ENCODE data around the gene TAAR8.
"Not testable (repeated sequence)": the region's sequence is repeated elsewhere in the genome, so short reads cannot be mapped to it uniquely, and the experiment has no call there.

Gene TAAR8

DNA sequence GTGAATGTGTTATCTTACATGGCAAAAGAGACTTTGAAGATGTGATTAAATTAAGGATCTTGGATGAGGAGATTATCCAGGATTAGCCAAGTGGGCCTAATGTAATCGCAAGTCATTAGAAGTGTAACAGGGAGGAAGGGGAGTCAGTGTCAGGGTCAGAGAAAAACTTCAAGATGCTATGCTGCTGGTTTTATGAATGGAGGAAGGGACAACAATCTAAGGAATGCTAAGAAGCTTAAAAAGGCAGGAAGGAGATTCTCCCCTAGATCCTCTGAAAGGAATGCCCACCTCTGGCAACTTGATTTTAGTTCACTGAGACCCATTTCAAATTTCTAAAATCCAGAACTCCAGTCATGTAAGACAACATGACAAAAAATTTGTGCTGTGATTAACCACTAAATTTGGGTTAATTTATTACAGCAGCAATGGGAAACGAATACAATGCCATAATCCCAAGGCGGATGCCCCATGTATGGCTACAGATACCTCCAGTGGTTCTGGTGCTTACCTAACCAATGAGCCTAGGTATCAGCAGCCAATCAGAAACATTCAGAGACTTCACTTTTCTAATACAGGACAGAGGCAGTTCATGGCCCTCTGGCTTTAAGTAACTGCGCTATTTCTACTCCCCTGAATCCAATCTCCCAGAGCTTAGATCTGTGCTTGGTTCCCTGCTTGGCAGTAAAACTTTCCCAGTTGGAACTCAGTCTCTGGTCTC lies 3.6 kb upstream of the TAAR8 start:
- no peak for DNase-seq

DNA sequence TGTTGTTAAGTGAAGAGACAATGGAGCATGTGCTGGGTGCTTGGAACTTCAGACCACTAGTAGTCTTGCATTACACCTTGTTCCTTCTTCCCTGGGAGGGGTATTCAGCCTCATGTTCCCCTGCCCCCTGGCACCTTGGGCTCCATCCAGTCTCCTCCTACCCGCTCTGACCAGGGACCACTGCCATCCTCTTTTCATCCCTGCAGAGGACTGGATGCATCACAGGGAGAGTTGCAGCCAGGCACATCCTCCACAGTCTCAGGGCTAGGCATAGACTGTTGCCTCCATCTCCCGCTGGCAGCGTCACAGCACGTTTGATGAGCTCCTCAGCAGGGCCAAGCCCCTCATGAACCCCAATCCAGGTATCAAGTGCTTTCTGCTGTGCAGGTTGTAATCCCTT lies 1.3 kb upstream of the TAAR8 start:
- DNase-seq = no peak

DNA sequence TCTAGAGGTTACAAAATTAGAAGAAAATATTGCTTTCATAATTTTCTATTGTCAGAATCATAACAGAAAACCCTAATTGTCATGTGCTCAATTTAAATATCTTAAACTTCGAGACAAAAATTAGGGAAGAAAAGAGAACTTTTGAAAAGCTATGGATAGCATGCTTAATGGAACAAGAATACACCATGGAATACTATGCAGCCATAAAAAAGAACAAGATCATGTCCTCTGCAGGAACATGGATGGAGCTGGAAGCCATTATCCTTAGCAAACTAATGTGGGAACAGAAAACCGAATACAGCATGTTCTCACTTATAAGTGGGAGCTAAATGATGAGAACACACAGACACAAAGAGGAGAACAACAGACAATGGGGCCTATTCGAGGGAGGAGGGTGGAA lies 7.6 kb downstream of the TAAR8 start:
- DNase-seq = not testable (repeated sequence)

DNA sequence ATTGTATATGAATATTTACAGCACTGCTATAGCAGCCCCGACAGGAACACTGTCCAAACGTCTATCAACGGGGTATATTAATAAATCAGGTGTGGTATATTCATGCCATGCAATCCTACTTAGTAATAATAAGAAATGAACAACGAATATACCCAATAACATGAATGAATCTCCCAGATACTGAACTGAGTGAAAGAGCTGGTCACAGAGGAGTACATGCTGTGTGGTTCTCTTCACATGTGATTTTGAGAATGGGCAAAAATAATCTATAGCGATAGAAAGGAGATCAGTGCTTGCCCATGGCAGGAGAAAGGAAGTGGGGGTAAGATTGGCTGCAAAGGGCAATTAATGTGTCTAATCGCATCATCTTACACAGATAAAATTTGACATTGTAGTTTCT lies 13.9 kb downstream of the TAAR8 start:
- no peak for DNase-seq

DNA sequence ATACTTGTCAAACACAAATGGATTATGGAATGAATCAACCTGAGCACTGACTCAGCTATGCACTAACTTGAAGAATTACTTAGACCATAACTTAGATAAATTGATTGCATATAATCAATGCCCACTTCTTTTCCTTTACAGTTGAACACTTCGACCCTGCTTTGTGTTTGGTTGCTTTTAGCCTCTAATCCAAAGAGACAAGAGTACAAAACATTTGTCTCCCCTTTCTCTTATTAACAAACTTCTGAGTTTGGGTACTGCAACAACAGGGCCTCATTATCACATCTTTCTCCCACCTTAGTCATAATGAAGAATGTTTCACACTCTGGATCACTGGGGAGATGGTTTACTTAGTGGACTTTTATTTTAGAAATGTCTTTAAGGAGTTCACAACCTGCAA lies 15.1 kb downstream of the TAAR8 start:
- no peak for DNase-seq

DNA sequence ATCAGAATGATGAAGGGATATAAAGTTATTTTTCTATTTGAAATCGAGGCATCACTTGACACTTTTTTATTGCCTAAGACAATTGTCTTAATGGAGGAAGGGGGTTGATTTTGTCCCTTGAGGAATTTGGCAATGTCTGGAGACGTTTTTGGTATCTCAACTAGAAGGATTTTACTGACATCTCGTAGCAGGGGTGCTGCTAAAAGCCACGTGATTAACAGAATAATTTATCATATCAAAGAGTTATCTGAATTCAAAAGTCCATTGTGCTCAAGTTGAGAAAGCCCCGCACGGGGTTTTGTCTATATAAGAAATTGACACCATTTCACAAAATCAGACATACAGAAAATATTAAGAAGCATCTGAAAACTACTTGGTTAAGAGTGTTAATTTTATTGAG lies 16.1 kb downstream of the TAAR8 start:
- no peak for DNase-seq

DNA sequence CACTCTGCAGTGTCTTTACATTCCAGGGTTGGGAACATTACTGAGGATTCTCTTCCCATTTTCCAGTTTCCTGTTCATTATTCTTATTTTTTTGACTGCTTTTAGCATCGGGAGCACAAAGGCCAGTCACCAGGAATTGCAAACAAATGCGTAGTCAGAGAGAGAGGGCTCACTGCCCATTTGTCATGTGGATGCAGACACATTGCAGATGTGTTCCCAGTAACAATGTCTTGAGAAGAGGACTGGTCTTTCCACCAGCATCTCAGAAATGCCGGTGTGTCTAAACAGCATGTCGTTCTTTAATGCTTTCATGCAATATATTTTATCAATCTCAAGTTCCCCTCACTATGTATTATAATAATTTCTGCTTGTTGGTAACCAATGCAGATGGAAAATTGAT lies 16.7 kb downstream of the TAAR8 start:
- DNase-seq = no peak

DNA sequence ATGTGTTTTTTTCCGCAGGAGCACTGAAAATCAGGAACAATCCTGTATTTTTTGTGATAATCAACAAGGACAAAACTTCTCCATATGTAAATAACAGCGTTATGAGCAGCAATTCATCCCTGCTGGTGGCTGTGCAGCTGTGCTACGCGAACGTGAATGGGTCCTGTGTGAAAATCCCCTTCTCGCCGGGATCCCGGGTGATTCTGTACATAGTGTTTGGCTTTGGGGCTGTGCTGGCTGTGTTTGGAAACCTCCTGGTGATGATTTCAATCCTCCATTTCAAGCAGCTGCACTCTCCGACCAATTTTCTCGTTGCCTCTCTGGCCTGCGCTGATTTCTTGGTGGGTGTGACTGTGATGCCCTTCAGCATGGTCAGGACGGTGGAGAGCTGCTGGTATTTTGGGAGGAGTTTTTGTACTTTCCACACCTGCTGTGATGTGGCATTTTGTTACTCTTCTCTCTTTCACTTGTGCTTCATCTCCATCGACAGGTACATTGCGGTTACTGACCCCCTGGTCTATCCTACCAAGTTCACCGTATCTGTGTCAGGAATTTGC lies 17.8 kb downstream of the TAAR8 start, which contains the start of gene TAAR6:
TSS of gene TAAR6 (plus strand) at position 102 of the 557 bp plus-strand sequence. CDS start at position 102, 0 bp downstream.
- DNase-seq = no peak

DNA sequence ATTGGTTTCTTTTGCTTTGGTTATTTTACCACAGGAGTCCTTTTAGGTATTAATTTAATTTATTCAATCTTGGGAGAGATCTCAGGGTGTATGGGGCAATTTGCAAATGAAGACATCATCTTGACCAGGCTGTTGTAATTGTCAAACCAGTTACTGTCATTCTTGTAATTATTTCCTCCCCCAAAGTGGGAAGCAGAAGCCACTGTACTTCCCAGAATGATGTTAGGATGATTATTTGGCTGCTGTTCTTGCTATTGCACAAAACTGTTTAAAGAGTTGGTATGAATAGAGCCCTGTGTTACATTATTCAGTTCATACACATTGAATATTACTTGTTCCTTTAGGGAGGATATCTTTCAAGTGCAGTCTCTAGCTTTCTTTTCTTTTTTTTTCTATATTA lies 19.3 kb downstream of the TAAR8 start:
- DNase-seq = no peak

DNA sequence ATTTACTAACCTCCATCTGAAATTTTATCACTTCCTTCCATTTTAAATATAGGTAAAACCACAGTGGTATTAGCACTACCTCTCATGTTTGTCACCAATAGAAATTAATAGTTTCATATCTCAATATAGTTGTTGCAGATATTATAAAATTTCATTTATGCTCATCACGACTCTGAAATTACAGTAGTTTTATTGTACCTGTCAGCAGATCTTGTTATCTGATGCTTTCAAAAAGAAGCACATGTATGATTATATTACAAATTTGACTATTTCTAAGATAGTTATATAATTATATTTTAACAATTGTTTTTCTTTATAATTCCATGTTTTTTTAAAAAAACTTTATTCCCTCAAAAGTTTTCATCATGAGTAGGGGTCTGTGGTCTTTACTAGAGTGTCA lies 32.2 kb downstream of the TAAR8 start:
- DNase-seq = no peak

DNA sequence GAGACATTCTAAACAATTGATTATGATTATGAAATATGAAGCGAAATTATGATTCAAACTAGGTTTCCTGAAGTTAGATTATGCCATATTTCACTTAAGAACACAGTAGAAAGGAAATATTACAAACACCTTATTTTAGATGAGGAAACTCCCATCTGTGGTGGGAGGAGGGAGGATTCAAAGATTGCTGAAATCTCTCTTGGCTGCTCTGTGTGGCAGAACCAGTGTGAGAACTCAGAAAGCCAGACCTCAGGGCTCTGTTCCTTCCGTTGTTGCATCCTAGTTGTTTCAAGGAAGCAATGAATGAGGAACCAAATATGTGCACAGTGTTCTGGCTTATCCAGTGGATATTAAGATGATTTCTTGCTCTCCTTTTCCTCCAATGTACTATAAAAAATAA lies 35.0 kb downstream of the TAAR8 start:
- no peak for DNase-seq

DNA sequence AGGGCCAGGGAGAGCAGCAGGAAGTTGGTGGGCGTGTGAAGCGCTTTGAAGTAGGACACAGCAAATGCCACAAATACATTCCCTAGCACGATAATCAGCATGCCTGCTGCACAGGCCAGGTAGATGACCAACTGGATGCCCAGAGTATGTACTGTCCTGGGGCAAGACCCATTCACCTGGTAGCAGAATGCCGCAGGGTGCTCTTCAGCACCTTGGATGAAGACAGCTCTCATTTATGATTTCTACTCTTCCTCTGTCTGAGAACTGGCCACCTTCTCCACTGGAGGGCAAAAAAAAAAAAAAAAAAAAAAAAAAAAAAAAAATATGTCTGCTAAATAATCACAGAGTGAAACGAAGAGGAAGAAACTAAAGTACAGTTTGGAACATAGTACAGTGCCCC lies 37.0 kb downstream of the TAAR8 start, which contains the start of gene TAAR5:
TSS of gene TAAR5 (minus strand) at position 288 of the 400 bp plus-strand sequence. CDS start at position 233, 55 bp downstream.
- DNase-seq = no peak

DNA sequence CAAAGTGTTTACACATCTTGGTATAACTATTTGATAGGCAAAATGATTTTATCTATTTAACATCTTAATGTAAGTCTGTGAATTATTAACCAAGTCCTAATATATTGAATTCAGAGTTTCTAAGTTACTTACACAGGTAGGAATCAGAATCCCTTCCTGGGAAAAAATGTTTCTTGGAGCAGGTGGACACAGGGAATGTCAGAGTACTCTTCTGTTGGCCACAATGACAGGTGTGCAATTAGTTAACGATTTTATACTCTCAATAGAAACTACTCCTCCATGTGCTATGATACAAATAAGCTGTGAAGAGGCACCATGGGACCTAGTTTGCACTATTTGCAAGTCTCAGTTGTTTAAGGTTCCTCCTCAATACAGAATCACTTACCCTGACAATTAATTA lies 37.9 kb downstream of the TAAR8 start:
- no peak for DNase-seq

DNA sequence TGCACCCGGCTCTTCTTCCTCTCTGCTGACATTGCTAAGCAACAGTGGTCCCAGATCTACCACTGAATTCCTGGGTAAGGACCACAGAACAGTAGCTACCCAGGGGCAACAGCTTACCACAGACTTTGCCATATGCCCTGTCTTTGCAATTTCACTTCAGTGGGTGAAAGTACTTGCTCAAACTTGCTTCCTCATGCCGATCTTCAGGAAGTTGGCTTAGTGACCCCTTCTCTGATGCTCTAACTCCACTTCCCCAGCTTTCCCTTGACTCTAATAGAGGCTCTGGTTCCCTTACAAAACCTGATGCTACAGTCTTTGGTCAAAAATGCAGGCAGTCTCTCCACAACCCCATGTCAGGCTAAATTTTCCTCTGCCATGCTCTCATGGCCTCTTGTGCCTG lies 40.4 kb downstream of the TAAR8 start:
- no peak for DNase-seq

DNA sequence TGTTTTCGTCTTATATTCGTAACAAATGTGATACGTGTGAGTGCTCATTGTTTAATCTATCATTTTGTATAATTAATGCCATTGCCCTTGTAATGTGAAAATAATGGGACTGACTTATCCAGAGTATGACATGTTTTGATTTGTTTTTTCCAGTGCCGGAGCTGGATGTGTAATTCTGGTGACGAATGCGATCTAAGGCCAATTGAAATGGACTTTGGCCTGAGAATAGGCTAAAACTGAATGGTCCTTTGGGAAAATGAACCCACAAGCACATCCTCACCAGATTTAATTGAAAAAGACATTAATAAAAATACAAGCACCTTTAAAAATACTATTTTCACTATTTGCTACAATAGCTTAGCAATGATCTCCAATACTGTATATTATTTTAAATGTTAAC lies 43.7 kb downstream of the TAAR8 start:
- no peak for DNase-seq

DNA sequence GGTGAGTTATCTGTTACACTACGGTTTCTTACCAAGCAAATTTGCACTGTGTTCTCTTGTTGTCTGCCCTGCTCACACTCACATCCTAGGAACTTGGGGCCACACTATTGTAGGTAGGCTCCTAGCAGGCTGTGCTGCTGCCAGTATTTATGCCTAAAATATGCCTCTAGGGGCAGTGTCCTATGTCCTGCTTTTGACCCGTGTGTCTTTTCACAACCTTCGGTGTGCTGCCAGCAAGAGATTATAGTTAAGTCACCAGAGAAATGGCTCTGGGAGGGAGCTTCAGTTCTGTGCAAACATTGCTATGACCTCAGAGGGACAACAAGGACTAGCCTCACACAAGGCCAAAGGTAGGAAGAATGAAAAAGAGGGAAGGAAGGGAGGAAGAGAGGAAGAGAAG lies 46.0 kb downstream of the TAAR8 start:
- DNase-seq = no peak

DNA sequence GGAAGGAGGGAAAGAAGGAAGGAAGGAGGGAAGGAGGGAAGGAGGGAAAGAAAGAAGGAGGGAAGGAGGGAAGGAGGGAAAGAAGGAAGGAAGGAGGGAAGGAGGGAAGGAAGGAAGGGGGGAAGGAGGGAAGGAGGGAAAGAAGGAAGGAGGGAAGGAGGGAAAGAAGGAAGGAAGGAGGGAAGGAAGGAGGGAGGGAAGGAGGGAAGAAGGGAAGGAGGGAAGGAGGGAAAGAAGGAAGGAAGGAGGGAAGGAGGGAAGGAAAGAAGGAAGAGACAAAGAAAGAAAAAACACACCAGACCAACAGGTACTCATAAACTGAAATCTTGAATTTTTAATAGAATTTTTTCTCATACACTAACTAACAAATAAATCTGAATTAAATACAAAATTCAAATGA lies 48.4 kb downstream of the TAAR8 start:
- DNase-seq = not testable (repeated sequence)
